ENCODE results near the gene HASPIN. TPM values are rescaled to one million over a fixed set of nuclear protein-coding genes. Genes with fewer than 3 reads are reported as not detected.

The HASPIN gene
- total RNA-seq, 6 experiments from 2014 or later, result 0.07 to 1.1 (median 0.27) TPM; not detected in 1

DNA sequence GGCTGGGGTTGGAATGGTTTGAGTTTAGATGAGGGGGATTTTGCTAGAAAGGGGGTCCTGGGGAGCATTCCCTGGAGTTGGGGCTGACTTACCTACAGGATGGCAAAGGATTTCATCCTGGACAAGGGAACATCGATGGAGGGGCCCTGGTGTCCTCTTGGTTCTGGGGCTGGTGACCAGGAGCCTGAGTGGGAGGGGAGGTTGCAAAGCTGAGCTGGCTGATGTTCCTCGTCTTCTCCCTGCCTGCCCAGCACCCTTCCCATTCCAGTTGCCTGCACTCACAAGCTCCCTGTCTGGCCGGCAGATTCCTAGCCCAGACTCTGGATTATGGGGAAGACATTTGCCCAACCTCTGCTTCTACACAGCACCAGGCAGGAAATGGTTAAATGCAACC, 40.1 kb downstream of the HASPIN start:
- Histone ChIP-seq H3K27me3 (no peaks in the 10 kb centered on the region), H3K36me3 (no peaks in the 10 kb centered on the region), H3K27ac (no peak overlapping the region), H3K9me3 (no peaks in the 10 kb centered on the region), H3K4me3 (no peak overlapping the region), H3K4me1 (no peaks in the 10 kb centered on the region)
- WGBS (ENCODE audit: insufficient coverage, low coverage, low lambda C conversion rate, missing lambda C conversion rate), result no CpG with 5 or more reads among the region's 3 CpGs
- no peak for ATAC-seq
- TF ChIP-seq POLR2A (IDR thresholded peaks at IDR 0.05), result no peak
- no peak for TF ChIP-seq CTCF (IDR thresholded peaks at IDR 0.05)
- intact Hi-C loops (cut with DNase I), result no loop called here
- DNase-seq, result peak in 1 of 3 donors; percentile 13

DNA sequence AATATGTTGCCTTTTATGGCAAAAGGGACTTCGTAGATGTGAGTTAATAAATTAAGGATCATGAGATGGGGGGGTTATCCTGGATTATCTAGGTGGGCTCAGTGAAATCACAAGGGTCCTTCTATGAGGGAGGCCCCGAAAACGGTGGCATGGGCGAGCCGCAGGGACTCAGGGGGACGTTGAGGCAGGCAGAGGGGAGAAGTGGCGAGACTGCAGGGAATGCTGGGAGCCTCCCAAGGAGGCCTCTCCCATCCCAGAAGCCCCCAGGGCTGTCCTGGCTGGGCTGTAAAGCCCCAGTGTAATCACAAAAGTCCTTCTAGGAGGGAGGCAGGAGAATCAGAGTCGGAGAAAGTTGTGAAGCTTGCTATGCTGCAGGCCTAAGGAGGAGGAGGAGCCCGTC, 42.3 kb downstream of the HASPIN start:
- Histone ChIP-seq H3K9me3 (no peaks in the 10 kb centered on the region), H3K27ac (no peak overlapping the region), H3K27me3 (no peaks in the 10 kb centered on the region), H3K4me1 (no peaks in the 10 kb centered on the region), H3K4me3 (no peak overlapping the region), H3K36me3 (no peaks in the 10 kb centered on the region)
- intact Hi-C loops (cut with DNase I), result no loop called here
- peak in 1 of 3 donors; percentile 37 for DNase-seq
- 89% methylated on average over 6 of the region's 9 CpGs for WGBS (ENCODE audit: insufficient coverage, low coverage, low lambda C conversion rate, missing lambda C conversion rate)
- no peak for ATAC-seq
- TF ChIP-seq POLR2A (IDR thresholded peaks at IDR 0.05) (no peak), CTCF (IDR thresholded peaks at IDR 0.05) (no peak)

DNA sequence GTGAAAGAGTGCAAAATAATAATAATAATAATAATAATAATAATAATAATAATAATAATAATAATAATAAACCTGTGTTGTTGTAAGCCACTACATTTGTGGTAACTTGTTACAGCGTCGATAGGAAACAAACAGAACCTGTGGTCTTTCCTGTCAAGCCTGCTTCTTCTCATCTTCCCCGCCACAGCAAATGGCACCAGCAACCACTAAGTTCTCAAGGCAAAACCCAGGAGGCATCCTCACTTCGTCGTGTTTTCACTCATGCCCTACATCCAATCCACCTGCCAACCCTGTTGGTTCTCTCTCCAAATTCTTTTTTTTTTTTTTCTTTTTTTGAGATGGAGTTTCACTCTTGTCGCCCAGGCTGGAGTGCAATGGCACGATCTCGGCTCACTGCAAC, 43.1 kb downstream of the HASPIN start:
- Histone ChIP-seq H3K27me3 (no peaks in the 10 kb centered on the region), H3K36me3 (no peaks in the 10 kb centered on the region), H3K9me3 (no peaks in the 10 kb centered on the region), H3K4me1 (no peaks in the 10 kb centered on the region), H3K4me3 (no peak overlapping the region), H3K27ac (no peak overlapping the region)
- ATAC-seq (no peak), DNase-seq (peak in 1 of 3 donors; percentile 26)
- TF ChIP-seq CTCF (IDR thresholded peaks at IDR 0.05), result no peak
- no peak for TF ChIP-seq POLR2A (IDR thresholded peaks at IDR 0.05)
- intact Hi-C loops (cut with DNase I), result no loop called here
- WGBS (ENCODE audit: insufficient coverage, low coverage, low lambda C conversion rate, missing lambda C conversion rate), result 90% methylated on average over 6 of the region's 8 CpGs

- Histone ChIP-seq H3K36me3 (no peaks in the 10 kb centered on the region), H3K9me3 (no peaks in the 10 kb centered on the region), H3K4me1 (no peaks in the 10 kb centered on the region), H3K27ac (no peak overlapping the region), H3K27me3 (no peaks in the 10 kb centered on the region), H3K4me3 (no peak overlapping the region)
- TF ChIP-seq POLR2A (IDR thresholded peaks at IDR 0.05), result no peak
- no peak for TF ChIP-seq CTCF (IDR thresholded peaks at IDR 0.05)
- intact Hi-C loops (cut with DNase I), result no loop called here
- DNase-seq, result peak in 1 of 3 donors; percentile 25
- 91% methylated on average over 4 of the region's 9 CpGs for WGBS (ENCODE audit: insufficient coverage, low coverage, low lambda C conversion rate, missing lambda C conversion rate)
- ATAC-seq, result no peak
These were observed 44.6 kb downstream of the HASPIN start for GRCh38 chr17:3768341-3768740.

DNA sequence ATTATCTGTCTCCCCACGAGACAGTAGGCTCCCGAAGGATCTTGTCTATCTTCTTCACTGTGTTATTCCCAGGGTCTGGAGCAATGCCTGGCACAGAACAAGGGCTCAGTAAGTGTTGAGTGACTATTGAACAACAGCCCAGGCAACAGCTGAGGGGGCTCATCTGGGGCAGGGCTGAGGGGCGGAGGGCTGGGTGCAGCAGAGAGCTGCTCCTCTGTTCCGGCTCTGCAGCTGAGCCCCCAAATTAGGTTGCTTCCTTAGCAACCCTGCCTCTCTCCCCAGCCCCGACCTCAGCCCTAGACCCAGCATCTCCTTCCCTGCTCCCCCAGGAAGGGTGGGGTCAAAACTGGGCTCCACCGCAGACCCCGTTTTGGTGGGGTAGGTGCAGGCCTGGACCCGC, 45.1 kb downstream of the HASPIN start:
- H3K27ac ChIP-seq, result no peak overlapping the region
- no peak overlapping the region for H3K4me3 ChIP-seq
- H3K4me1 ChIP-seq, result no peaks in the 10 kb centered on the region
- ATAC-seq (no peak), DNase-seq (peak in 1 of 3 donors; percentile 30)
- H3K27me3 ChIP-seq, result no peaks in the 10 kb centered on the region
- H3K9me3 ChIP-seq, result no peaks in the 10 kb centered on the region
- no peaks in the 10 kb centered on the region for H3K36me3 ChIP-seq
- WGBS (ENCODE audit: insufficient coverage, low coverage, low lambda C conversion rate, missing lambda C conversion rate), result 74% methylated on average over 4 of the region's 8 CpGs
- TF ChIP-seq CTCF (IDR thresholded peaks at IDR 0.05) (no peak), POLR2A (IDR thresholded peaks at IDR 0.05) (no peak)
- intact Hi-C loops (cut with DNase I), result no loop called here

All from right lobe of liver (tissue), 6 donors.